HG03378 (cell line): ENCODE measurements around the gene DPF3.

ENCODE experiments used
- ATAC-seq: cut with Tn5 transposase; IDR thresholded peaks from one replicate; pipeline ENCODE4 v1.9.1; 2021; ENCODE audit warnings: mild to moderate bottlenecking, moderate library complexity; ENCODE audit not compliant: unreplicated experiment

Gene DPF3

GRCh38 chr14:72625689-72626088, 268.2 kb downstream of the DPF3 start:
- ATAC-seq: peak; percentile 53

GRCh38 chr14:72621387-72622065, 272.4 kb downstream of the DPF3 start:
- ATAC-seq: no peak

GRCh38 chr14:72619881-72620280, 274.0 kb downstream of the DPF3 start:
- ATAC-seq: no peak

GRCh38 chr14:72619111-72619571, 274.8 kb downstream of the DPF3 start:
- ATAC-seq: no peak

- ATAC-seq: no peak
These were observed 275.5 kb downstream of the DPF3 start for GRCh38 chr14:72618424-72618823.

GRCh38 chr14:72617391-72618031, 276.4 kb downstream of the DPF3 start:
- no peak for ATAC-seq

GRCh38 chr14:72616811-72617210, 277.1 kb downstream of the DPF3 start:
- ATAC-seq: no peak

- ATAC-seq: no peak
These were observed 277.6 kb downstream of the DPF3 start for GRCh38 chr14:72616294-72616693.

GRCh38 chr14:72615451-72616121, 278.3 kb downstream of the DPF3 start:
- ATAC-seq: no peak

- ATAC-seq: no peak
These were observed 278.9 kb downstream of the DPF3 start for GRCh38 chr14:72614891-72615415.

GRCh38 chr14:72614365-72614764, 279.5 kb downstream of the DPF3 start:
- ATAC-seq: no peak

- ATAC-seq: no peak
These were observed 280.0 kb downstream of the DPF3 start for GRCh38 chr14:72613975-72614319.

- no peak for ATAC-seq
These were observed 280.5 kb downstream of the DPF3 start for GRCh38 chr14:72613231-72613974.

GRCh38 chr14:72612041-72612440, 281.9 kb downstream of the DPF3 start:
- ATAC-seq: no peak

- no peak for ATAC-seq
These were observed 282.4 kb downstream of the DPF3 start for GRCh38 chr14:72611506-72611905.

GRCh38 chr14:72610831-72611200, 283.1 kb downstream of the DPF3 start:
- no peak for ATAC-seq

GRCh38 chr14:72610096-72610830, 283.6 kb downstream of the DPF3 start:
- ATAC-seq: no peak

GRCh38 chr14:72609205-72609916, 284.5 kb downstream of the DPF3 start:
- ATAC-seq: no peak

GRCh38 chr14:72608391-72609204, 285.3 kb downstream of the DPF3 start:
- ATAC-seq: no peak
